GM12873 (cell line): Measurements from ENCODE around the gene DOCK1.

Source experiments
- TF ChIP-seq, protein P1 (sequence below): IDR thresholded peaks from 2 replicates; pipeline ENCODE4 v1.5.1; 2012; ENCODE audit warnings: low read depth, mild to moderate bottlenecking, moderate library complexity, low read length, control low read depth; ENCODE audit not compliant: insufficient read depth; ENCODE audit errors: missing control alignments

Gene DOCK1

DNA sequence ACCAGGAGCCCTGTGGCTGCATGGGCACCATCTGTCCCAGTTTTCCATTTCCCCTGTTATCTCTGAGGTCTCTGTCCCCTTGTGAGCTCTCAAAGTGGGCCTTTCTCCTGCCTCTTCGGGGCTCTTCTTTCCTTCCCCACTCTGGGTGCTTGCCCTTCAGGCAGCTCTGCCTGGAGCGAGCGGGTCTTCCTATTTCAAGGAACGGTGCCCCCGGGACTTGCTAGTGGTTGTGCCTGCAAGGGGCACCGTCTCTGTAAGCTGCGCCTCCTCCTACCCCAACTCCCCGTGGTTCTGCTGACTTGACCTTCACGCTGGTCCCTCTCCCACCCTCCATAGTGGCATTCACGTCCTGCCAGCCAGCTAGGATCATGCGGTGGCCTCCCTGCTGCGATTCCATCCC, 110.1 kb downstream of the DOCK1 start:
- TF ChIP-seq, protein P1, sequence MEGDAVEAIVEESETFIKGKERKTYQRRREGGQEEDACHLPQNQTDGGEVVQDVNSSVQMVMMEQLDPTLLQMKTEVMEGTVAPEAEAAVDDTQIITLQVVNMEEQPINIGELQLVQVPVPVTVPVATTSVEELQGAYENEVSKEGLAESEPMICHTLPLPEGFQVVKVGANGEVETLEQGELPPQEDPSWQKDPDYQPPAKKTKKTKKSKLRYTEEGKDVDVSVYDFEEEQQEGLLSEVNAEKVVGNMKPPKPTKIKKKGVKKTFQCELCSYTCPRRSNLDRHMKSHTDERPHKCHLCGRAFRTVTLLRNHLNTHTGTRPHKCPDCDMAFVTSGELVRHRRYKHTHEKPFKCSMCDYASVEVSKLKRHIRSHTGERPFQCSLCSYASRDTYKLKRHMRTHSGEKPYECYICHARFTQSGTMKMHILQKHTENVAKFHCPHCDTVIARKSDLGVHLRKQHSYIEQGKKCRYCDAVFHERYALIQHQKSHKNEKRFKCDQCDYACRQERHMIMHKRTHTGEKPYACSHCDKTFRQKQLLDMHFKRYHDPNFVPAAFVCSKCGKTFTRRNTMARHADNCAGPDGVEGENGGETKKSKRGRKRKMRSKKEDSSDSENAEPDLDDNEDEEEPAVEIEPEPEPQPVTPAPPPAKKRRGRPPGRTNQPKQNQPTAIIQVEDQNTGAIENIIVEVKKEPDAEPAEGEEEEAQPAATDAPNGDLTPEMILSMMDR = no peak

DNA sequence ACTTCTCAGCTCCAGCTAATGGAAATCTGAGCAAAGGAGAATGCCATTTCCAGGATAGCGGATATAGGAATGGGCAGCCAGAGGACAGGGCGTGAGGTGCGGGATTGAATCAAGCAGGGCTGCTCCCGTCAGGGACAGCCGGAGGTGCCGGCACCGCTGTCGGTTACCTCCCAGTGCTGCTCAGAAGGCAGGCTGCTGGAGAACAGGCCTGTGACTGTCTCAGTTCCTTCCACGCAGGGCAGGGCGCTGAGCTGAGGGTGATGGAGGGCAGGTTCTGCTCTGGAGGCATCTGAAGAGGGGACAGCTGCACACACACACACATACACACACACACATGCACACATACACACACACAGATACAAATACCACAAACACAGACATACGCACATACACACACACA, 111.1 kb downstream of the DOCK1 start:
- TF ChIP-seq, protein P1 = no peak

DNA sequence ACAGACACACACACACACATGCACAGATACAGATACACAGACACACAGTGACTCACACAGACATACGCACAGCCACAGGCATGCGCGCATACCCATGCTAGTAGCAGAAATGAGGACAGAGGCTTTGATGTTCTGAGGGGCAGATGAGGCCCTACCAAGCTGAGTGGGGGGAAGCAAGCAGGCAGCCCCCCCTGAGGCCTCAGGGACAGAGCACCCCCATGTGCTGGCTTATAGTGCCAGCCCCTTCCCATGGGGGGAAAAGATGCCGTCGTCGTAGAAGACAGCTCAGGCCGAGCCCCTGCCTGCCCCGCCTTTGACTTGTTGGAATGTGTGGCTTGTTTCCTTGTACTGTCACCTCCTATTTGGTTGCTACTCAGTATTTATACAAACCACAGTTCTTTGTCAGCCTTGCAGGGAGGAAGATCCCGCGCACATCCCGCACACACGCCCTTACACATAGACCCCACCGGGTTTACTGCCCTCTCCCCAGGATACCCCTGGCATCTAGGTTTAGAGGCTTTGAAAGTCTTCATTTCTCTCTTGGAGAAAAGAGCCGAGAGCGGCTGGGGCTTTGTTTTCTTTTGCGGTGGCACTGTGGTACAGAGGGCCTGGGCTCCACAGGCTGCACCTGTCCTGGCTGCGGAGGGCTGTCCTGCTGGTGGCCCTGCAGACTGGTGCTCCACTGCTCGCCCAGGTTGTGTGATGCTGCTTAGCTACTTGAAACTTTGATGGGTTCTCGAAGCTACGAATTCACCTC, 112.5 kb downstream of the DOCK1 start:
- TF ChIP-seq, protein P1 = no peak

DNA sequence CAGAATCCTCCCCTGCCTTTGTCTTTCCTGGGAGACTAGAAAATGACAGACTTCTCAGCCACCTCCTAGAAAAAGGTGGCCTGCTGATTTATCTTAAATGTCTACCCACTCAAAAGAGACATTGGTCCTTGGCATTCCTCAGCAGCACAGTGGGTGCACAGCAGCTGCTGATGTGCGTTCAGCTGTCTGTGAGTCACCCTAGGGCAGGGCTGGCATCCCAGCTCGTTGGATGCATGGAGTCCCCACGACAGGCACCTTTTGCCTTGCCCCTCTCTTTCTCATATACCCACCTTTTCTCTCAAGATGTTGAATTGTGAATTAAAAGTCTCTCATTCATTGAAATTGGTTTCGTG, 113.0 kb downstream of the DOCK1 start:
- TF ChIP-seq, protein P1 = no peak

DNA sequence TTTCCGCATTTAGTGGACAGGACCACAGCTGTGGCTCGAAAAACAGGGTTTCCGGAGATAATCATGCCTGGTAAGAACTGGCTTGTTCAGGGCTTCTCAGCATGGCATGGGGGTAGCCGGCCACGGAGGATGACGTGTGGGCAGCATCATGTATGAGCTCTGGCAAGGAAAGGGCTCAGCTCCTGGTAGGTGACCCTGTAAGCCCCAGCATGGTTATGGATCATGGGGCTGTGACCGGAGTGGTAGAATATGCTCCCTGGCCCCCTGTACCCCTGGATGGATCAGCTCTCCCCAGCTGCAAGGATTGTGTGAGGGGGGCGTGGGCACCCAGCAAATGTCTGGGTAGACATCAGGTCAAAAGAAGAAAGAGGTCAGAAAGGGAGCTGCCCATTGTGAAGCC, 113.5 kb downstream of the DOCK1 start:
- TF ChIP-seq, protein P1 = no peak

DNA sequence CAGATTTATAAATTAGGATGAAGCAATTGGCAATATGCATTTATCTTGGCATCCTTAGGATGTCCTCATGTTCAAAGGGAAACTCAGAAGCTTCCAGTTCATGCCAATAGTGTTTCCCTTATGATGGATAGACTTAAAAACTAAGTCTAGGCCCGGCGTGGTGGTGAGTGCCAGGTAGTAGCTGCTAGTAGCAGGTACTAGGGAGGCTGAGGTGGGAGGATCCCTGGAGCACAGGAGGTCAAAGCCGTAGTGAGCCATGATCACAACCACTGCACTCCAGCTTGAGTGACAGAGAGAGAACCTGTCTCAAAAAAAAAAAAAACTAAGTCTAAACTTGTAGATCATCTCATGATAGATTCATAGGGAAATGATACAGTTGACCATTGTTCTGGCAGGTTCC, 115.0 kb downstream of the DOCK1 start:
- TF ChIP-seq, protein P1 = no peak

DNA sequence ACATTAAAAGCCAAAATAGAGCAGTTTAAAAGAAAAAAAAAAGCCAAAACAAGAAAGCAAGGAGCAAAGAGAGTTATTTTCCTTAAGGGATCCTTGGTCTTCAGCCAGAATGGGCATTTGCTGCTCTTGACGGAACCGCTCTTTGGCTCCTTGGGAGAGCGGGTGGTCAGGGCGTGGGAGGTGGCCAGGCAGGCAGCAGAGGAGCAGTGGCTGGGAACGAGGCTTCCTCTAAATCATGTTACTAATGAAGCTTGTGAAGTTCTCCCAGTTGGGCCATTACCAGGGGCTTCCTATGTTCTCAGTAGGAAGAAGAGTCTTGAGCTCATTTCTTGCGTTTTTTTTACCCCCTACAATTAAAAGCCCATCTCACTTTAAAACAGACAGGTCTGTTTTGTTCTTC, 116.6 kb downstream of the DOCK1 start:
- TF ChIP-seq, protein P1 = no peak
